Hepatocyte (in vitro differentiated cells): ENCODE measurements around the gene BRCA2.

Source experiments
- EZH2 ChIP-seq: fragments of 200-600 bp; sonication (generic); IDR thresholded peaks from 2 replicates; pipeline ENCODE4 v1.6.1; 2016; ENCODE audit warnings: antibody characterized with exemption, mild to moderate bottlenecking, borderline replicate concordance
- EZH2phosphoT487 ChIP-seq: fragments of 200-600 bp; sonication (generic); IDR thresholded peaks from one replicate; pipeline ENCODE4 v1.6.1; 2018; ENCODE audit warnings: antibody characterized with exemption, mild to moderate bottlenecking, low read depth, moderate library complexity; ENCODE audit not compliant: unreplicated experiment, severe bottlenecking
- TF ChIP-seq, protein P1 (sequence below): fragments of 200-600 bp; sonication (generic); IDR thresholded peaks from 2 replicates; pipeline ENCODE4 v1.5.1; 2016; ENCODE audit warnings: antibody characterized with exemption, mild to moderate bottlenecking; ENCODE audit not compliant: poor library complexity

DNA sequence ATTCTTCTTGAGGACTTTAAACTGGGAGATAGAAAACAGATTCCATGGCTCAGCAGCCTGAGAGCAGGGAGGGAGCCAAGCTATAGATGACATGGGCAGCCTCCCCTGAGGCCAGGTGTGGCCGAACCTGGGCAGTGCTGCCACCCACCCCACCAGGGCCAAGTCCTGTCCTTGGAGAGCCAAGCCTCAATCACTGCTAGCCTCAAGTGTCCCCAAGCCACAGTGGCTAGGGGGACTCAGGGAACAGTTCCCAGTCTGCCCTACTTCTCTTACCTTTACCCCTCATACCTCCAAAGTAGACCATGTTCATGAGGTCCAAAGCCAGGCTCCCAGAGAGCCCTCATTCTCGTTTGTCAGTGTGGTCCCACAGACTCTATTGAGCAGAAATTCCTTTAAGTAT is 104.6 kb downstream of the BRCA2 start:
- TF ChIP-seq, protein P1, sequence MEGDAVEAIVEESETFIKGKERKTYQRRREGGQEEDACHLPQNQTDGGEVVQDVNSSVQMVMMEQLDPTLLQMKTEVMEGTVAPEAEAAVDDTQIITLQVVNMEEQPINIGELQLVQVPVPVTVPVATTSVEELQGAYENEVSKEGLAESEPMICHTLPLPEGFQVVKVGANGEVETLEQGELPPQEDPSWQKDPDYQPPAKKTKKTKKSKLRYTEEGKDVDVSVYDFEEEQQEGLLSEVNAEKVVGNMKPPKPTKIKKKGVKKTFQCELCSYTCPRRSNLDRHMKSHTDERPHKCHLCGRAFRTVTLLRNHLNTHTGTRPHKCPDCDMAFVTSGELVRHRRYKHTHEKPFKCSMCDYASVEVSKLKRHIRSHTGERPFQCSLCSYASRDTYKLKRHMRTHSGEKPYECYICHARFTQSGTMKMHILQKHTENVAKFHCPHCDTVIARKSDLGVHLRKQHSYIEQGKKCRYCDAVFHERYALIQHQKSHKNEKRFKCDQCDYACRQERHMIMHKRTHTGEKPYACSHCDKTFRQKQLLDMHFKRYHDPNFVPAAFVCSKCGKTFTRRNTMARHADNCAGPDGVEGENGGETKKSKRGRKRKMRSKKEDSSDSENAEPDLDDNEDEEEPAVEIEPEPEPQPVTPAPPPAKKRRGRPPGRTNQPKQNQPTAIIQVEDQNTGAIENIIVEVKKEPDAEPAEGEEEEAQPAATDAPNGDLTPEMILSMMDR: no peak
- TF ChIP-seq EZH2 (no peak), EZH2phosphoT487 (no peak)
